ENCODE results near the gene TRMT1.
A peak's percentile ranks its signal among the peaks of the same experiment; 100 is the strongest.

The TRMT1 gene

DNA sequence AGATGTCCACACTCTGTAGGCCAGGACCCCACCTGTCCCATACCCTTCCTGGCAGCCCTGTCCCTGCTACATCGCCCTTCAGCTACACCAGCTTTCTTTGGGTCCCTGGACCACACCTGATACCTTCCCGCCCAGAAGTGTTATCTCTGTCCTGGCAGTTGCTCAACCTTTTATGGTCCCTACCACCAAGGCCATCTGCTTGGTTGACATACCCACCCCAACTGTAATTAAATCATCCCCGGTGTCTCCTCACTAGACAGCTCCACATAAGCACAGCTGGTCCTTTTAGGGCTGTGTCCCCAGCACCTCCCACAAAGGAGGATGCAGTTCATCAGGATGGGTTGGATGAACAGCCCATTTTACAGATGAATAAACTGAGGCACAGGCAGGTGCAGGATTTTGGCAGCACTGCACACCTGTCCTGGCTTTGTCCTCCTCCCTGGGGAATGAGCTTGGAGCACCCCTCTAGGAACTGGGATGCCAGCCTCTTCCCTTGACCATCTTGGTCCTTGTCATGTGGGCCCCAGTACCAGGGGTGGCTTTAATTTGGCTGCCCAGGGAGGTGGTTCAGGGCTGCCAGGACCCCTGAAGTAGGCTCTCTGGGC, 14.4 kb upstream of the TRMT1 start:
- H3K27ac ChIP-seq (ENCODE audit: poor library complexity, severe bottlenecking): no peak overlapping the region
- H3K36me3 ChIP-seq (ENCODE audit: low read depth): peaks cover 34% of the 10 kb centered on the region
- no peak for ATAC-seq (ENCODE audit: low read depth)
- DNase-seq (ENCODE audit: low spot score): no peak
- H3K9me3 ChIP-seq (ENCODE audit: severe bottlenecking): no peaks in the 10 kb centered on the region
- no peaks in the 10 kb centered on the region for H3K27me3 ChIP-seq (ENCODE audit: insufficient read depth, poor library complexity, severe bottlenecking)
- no peaks in the 10 kb centered on the region for H3K4me1 ChIP-seq (ENCODE audit: insufficient read depth, poor library complexity, severe bottlenecking)
- TF ChIP-seq, protein P1, sequence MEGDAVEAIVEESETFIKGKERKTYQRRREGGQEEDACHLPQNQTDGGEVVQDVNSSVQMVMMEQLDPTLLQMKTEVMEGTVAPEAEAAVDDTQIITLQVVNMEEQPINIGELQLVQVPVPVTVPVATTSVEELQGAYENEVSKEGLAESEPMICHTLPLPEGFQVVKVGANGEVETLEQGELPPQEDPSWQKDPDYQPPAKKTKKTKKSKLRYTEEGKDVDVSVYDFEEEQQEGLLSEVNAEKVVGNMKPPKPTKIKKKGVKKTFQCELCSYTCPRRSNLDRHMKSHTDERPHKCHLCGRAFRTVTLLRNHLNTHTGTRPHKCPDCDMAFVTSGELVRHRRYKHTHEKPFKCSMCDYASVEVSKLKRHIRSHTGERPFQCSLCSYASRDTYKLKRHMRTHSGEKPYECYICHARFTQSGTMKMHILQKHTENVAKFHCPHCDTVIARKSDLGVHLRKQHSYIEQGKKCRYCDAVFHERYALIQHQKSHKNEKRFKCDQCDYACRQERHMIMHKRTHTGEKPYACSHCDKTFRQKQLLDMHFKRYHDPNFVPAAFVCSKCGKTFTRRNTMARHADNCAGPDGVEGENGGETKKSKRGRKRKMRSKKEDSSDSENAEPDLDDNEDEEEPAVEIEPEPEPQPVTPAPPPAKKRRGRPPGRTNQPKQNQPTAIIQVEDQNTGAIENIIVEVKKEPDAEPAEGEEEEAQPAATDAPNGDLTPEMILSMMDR (IDR thresholded peaks at IDR 0.05; ENCODE audit: poor library complexity, severe bottlenecking): no peak
- no peak overlapping the region for H3K4me3 ChIP-seq (ENCODE audit: severe bottlenecking)

- H3K27ac ChIP-seq (ENCODE audit: poor library complexity, severe bottlenecking): no peak overlapping the region
- H3K9me3 ChIP-seq (ENCODE audit: severe bottlenecking): no peaks in the 10 kb centered on the region
- DNase-seq (ENCODE audit: low spot score) (no peak), ATAC-seq (ENCODE audit: low read depth) (no peak)
- no peaks in the 10 kb centered on the region for H3K27me3 ChIP-seq (ENCODE audit: insufficient read depth, poor library complexity, severe bottlenecking)
- H3K4me1 ChIP-seq (ENCODE audit: insufficient read depth, poor library complexity, severe bottlenecking): no peaks in the 10 kb centered on the region
- TF ChIP-seq, protein P1 (IDR thresholded peaks at IDR 0.05; ENCODE audit: poor library complexity, severe bottlenecking): no peak
- H3K36me3 ChIP-seq (ENCODE audit: low read depth): peaks cover 32% of the 10 kb centered on the region
- no peak overlapping the region for H3K4me3 ChIP-seq (ENCODE audit: severe bottlenecking)
Observed at GRCh38 chr19:13129384-13129783, 12.8 kb upstream of the TRMT1 start.

GRCh38 chr19:13128583-13128982, 12.0 kb upstream of the TRMT1 start:
- DNase-seq (ENCODE audit: low spot score) (no peak), ATAC-seq (ENCODE audit: low read depth) (no peak; the same call in 2 of the 3 replicates)

GRCh38 chr19:13127811-13128575, 11.5 kb upstream of the TRMT1 start:
- Histone ChIP-seq H3K27ac (ENCODE audit: poor library complexity, severe bottlenecking) (no peak overlapping the region), H3K36me3 (ENCODE audit: low read depth) (peaks cover 45% of the 10 kb centered on the region), H3K27me3 (ENCODE audit: insufficient read depth, poor library complexity, severe bottlenecking) (no peaks in the 10 kb centered on the region), H3K4me3 (ENCODE audit: severe bottlenecking) (no peak overlapping the region), H3K9me3 (ENCODE audit: severe bottlenecking) (no peaks in the 10 kb centered on the region), H3K4me1 (ENCODE audit: insufficient read depth, poor library complexity, severe bottlenecking) (no peaks in the 10 kb centered on the region)
- TF ChIP-seq, protein P1 (IDR thresholded peaks at IDR 0.05; ENCODE audit: poor library complexity, severe bottlenecking): no peak
- DNase-seq (ENCODE audit: low spot score): no peak
- peak; percentile 15; the same call in 1 of the 3 replicates for ATAC-seq (ENCODE audit: low read depth)

More at GRCh38 chr19:13128583-13128982, 12.0 kb upstream of the TRMT1 start:
- TF ChIP-seq, protein P1 (IDR thresholded peaks at IDR 0.05; ENCODE audit: poor library complexity, severe bottlenecking): no peak
- Histone ChIP-seq H3K9me3 (ENCODE audit: severe bottlenecking) (no peaks in the 10 kb centered on the region), H3K4me3 (ENCODE audit: severe bottlenecking) (no peak overlapping the region), H3K36me3 (ENCODE audit: low read depth) (peaks cover 40% of the 10 kb centered on the region), H3K27ac (ENCODE audit: poor library complexity, severe bottlenecking) (no peak overlapping the region), H3K4me1 (ENCODE audit: insufficient read depth, poor library complexity, severe bottlenecking) (no peaks in the 10 kb centered on the region), H3K27me3 (ENCODE audit: insufficient read depth, poor library complexity, severe bottlenecking) (no peaks in the 10 kb centered on the region)

DNA sequence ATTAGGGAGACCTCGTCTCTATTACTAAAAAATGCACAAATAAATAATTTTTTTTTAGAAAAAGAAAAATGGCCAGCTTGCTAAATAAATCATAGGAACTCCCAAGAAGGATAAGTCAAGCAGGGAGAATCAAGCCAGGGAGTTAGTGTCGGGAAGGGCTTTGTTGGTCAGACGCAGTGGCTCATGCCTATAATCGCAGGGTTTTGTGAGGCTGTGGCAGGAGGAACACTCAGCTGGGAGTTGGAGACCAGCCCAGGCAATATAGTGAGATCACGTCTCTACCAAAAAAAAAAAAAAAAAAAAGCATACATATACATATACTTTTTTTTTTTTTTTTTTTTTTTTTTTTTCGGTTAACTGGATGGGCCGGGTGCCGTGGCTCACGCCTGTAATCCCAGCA, 10.5 kb upstream of the TRMT1 start:
- H3K27me3 ChIP-seq (ENCODE audit: insufficient read depth, poor library complexity, severe bottlenecking): no peaks in the 10 kb centered on the region
- TF ChIP-seq, protein P1 (IDR thresholded peaks at IDR 0.05; ENCODE audit: poor library complexity, severe bottlenecking): no peak
- DNase-seq (ENCODE audit: low spot score) (no peak), ATAC-seq (ENCODE audit: low read depth) (no peak)
- H3K36me3 ChIP-seq (ENCODE audit: low read depth): peaks cover 46% of the 10 kb centered on the region
- H3K27ac ChIP-seq (ENCODE audit: poor library complexity, severe bottlenecking): no peak overlapping the region
- no peaks in the 10 kb centered on the region for H3K4me1 ChIP-seq (ENCODE audit: insufficient read depth, poor library complexity, severe bottlenecking)
- H3K9me3 ChIP-seq (ENCODE audit: severe bottlenecking): no peaks in the 10 kb centered on the region
- H3K4me3 ChIP-seq (ENCODE audit: severe bottlenecking): no peak overlapping the region
